SK-N-SH treated with all-trans-retinoic acid at 6 μM for 48 hours (cell line): Measurements from ENCODE around the gene TMEM59L.

Experiments
- ATAC-seq: fragments of 200-7000 bp; cut with Tn5 transposase; 3 replicates; pipeline ENCODE4 v1.9.1; 2020; ENCODE audit warnings: mild to moderate bottlenecking, moderate library complexity
- ARNTL ChIP-seq: fragments of 450-650 bp; formaldehyde crosslinking; IDR thresholded peaks from 2 replicates; pipeline ENCODE4 v1.5.0; 2020; ENCODE audit warnings: low read depth, mild to moderate bottlenecking, moderate library complexity, borderline replicate concordance
- BACH2 ChIP-seq: fragments of 250-450 bp; sonication (Bioruptor Pico); IDR thresholded peaks from 2 replicates; pipeline ENCODE4 v1.9.0; 2021; ENCODE audit warnings: mild to moderate bottlenecking, borderline replicate concordance
- CSDC2 ChIP-seq: fragments of 250-450 bp; sonication (Bioruptor Pico); IDR thresholded peaks from 2 replicates; pipeline ENCODE4 v1.5.0; 2020; ENCODE audit warnings: mild to moderate bottlenecking, moderate library complexity
- ESRRG ChIP-seq: fragments of 250-450 bp; sonication (Bioruptor Pico); IDR thresholded peaks from 2 replicates; pipeline ENCODE4 v1.6.1; 2021; ENCODE audit warnings: mild to moderate bottlenecking
- GLIS3 ChIP-seq: fragments of 250-450 bp; sonication (Bioruptor Pico); IDR thresholded peaks from 2 replicates; pipeline ENCODE4 v1.5.0; 2020; ENCODE audit warnings: mild to moderate bottlenecking, moderate library complexity
- ISL1 ChIP-seq: fragments of 250-450 bp; sonication (Bioruptor Pico); IDR thresholded peaks from 2 replicates; pipeline ENCODE4 v2.1.2; 2022; ENCODE audit warnings: mild to moderate bottlenecking, moderate library complexity
- OSR1 ChIP-seq: fragments of 250-450 bp; sonication (Bioruptor Pico); IDR thresholded peaks from 2 replicates; pipeline ENCODE4 v1.8.0; 2022; ENCODE audit warnings: moderate library complexity, mild to moderate bottlenecking, inconsistent platforms
- PPARA ChIP-seq: fragments of 250-450 bp; sonication (Bioruptor Pico); IDR thresholded peaks from 2 replicates; pipeline ENCODE4 v1.5.0; 2020; ENCODE audit warnings: mild to moderate bottlenecking, borderline replicate concordance
- RARB ChIP-seq: fragments of 250-450 bp; sonication (Bioruptor Pico); IDR thresholded peaks from 2 replicates; pipeline ENCODE4 v1.8.0; 2021; ENCODE audit warnings: mild to moderate bottlenecking, moderate library complexity
- SNAI2 ChIP-seq: fragments of 250-450 bp; sonication (Bioruptor Pico); IDR thresholded peaks from 2 replicates; pipeline ENCODE4 v1.5.0; 2020; ENCODE audit warnings: mild to moderate bottlenecking, moderate library complexity
- TCF4 ChIP-seq: fragments of 250-450 bp; sonication (Bioruptor Pico); IDR thresholded peaks from 2 replicates; pipeline ENCODE4 v1.8.0; 2021; ENCODE audit warnings: mild to moderate bottlenecking, moderate library complexity, borderline replicate concordance
- TOX ChIP-seq: fragments of 250-450 bp; sonication (Bioruptor Pico); IDR thresholded peaks from 2 replicates; pipeline ENCODE4 v1.8.0; 2021; ENCODE audit warnings: mild to moderate bottlenecking, moderate library complexity, borderline replicate concordance
- ZC3H10 ChIP-seq: fragments of 250-450 bp; sonication (Bioruptor Pico); IDR thresholded peaks from 2 replicates; pipeline ENCODE4 v1.5.1; 2021; ENCODE audit warnings: mild to moderate bottlenecking, moderate library complexity
- ZFP3 ChIP-seq: fragments of 250-450 bp; sonication (Bioruptor Pico); IDR thresholded peaks from 2 replicates; pipeline ENCODE4 v1.5.0; 2020; ENCODE audit warnings: mild to moderate bottlenecking, moderate library complexity
- ZNF565 ChIP-seq: fragments of 450-650 bp; formaldehyde crosslinking; conservative IDR thresholded peaks from 2 replicates; pipeline ENCODE4 v1.5.0; 2020; ENCODE audit warnings: low read depth, mild to moderate bottlenecking, moderate library complexity
- ZNF70 ChIP-seq: fragments of 450-650 bp; formaldehyde crosslinking; IDR thresholded peaks from 2 replicates; pipeline ENCODE4 v1.5.0; 2020; ENCODE audit warnings: mild to moderate bottlenecking, moderate library complexity
- ZNF8 ChIP-seq: fragments of 450-650 bp; formaldehyde crosslinking; IDR thresholded peaks from 2 replicates; pipeline ENCODE4 v1.5.0; 2020; ENCODE audit warnings: mild to moderate bottlenecking, moderate library complexity
- TF ChIP-seq, protein P1 (sequence below): fragments of 250-450 bp; sonication (Bioruptor Pico); IDR thresholded peaks from 2 replicates; pipeline ENCODE4 v1.5.0; 2020; ENCODE audit warnings: mild to moderate bottlenecking, moderate library complexity
- TF ChIP-seq, protein P2 (sequence below): fragments of 250-450 bp; sonication (Bioruptor Pico); IDR thresholded peaks from 2 replicates; pipeline ENCODE4 v1.8.0; 2020; ENCODE audit warnings: mild to moderate bottlenecking, moderate library complexity, borderline replicate concordance
- TF ChIP-seq, protein P3 (sequence below): fragments of 250-450 bp; sonication (Bioruptor Pico); IDR thresholded peaks from 2 replicates; pipeline ENCODE4 v1.8.0; 2021; ENCODE audit warnings: low read depth, mild to moderate bottlenecking, moderate library complexity, borderline replicate concordance
- TF ChIP-seq, protein P4 (sequence below): fragments of 250-450 bp; sonication (Bioruptor Pico); IDR thresholded peaks from 2 replicates; pipeline ENCODE4 v1.5.1; 2021; ENCODE audit warnings: mild to moderate bottlenecking, moderate library complexity
- TF ChIP-seq, protein P5 (sequence below): fragments of 250-450 bp; sonication (Bioruptor Pico); IDR thresholded peaks from 2 replicates; pipeline ENCODE4 v1.5.1; 2020; ENCODE audit warnings: low read depth, mild to moderate bottlenecking, moderate library complexity

The TMEM59L gene

DNA sequence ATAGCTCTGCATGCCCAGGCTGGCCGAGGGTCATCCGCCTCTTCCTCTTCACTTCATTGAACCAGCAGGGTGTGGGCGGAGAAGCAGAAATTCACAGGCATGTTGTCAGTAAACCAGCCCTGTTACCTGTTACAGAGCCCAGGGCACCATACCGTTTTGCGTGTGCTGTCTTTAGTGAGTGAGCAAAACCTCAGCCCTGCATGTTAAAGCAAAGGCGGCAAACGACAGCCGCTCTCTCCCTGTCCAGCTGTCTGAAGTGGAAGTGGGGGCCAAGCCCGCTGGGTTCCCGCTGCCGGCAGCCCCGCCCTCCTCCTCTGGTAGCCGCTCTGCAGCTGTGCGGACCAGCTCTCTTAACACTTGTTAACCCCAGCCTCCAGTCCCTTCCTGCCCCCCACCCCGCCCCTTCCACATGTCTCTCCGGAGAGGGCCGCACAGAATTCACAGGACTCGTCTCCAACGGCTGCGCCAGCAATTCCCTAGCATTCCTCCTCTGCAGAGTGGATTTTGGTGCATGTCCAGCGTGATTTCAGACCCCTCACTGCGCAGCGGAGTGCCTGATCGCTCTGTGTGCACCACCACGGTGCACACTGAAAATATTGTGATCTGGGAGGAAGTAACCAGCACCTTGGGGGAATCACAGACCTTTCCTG, 36.8 kb downstream of the TMEM59L start:
- ATAC-seq: no peak
- TF ChIP-seq, protein P1, sequence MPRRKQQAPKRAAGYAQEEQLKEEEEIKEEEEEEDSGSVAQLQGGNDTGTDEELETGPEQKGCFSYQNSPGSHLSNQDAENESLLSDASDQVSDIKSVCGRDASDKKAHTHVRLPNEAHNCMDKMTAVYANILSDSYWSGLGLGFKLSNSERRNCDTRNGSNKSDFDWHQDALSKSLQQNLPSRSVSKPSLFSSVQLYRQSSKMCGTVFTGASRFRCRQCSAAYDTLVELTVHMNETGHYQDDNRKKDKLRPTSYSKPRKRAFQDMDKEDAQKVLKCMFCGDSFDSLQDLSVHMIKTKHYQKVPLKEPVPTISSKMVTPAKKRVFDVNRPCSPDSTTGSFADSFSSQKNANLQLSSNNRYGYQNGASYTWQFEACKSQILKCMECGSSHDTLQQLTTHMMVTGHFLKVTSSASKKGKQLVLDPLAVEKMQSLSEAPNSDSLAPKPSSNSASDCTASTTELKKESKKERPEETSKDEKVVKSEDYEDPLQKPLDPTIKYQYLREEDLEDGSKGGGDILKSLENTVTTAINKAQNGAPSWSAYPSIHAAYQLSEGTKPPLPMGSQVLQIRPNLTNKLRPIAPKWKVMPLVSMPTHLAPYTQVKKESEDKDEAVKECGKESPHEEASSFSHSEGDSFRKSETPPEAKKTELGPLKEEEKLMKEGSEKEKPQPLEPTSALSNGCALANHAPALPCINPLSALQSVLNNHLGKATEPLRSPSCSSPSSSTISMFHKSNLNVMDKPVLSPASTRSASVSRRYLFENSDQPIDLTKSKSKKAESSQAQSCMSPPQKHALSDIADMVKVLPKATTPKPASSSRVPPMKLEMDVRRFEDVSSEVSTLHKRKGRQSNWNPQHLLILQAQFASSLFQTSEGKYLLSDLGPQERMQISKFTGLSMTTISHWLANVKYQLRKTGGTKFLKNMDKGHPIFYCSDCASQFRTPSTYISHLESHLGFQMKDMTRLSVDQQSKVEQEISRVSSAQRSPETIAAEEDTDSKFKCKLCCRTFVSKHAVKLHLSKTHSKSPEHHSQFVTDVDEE (CRISPR knock-in tag): no peak
- TF ChIP-seq ZFP3: no peak
- TF ChIP-seq ISL1 (CRISPR knock-in tag): no peak

DNA sequence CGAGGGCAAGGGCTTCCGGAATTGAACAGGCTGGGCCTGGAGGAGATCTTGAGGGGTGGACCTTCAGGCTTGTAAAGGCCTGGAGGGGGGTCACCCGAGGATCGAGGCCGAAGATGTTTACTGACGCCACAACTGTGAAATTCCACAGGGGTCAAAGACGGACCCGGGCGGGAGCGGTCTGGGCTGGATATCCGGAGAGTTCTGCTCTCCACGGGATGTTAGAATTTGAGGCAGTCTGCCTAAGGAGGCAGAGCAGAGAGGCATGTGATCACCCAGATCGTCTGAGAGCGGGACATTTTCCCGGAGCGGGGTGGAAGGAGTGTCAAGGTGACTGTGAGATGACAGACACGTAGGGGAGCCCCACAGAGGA, 37.3 kb downstream of the TMEM59L start:
- ATAC-seq: no peak
- TF ChIP-seq ZC3H10 (CRISPR knock-in tag): no peak
- no peak for TF ChIP-seq ESRRG
- TF ChIP-seq, protein P2, sequence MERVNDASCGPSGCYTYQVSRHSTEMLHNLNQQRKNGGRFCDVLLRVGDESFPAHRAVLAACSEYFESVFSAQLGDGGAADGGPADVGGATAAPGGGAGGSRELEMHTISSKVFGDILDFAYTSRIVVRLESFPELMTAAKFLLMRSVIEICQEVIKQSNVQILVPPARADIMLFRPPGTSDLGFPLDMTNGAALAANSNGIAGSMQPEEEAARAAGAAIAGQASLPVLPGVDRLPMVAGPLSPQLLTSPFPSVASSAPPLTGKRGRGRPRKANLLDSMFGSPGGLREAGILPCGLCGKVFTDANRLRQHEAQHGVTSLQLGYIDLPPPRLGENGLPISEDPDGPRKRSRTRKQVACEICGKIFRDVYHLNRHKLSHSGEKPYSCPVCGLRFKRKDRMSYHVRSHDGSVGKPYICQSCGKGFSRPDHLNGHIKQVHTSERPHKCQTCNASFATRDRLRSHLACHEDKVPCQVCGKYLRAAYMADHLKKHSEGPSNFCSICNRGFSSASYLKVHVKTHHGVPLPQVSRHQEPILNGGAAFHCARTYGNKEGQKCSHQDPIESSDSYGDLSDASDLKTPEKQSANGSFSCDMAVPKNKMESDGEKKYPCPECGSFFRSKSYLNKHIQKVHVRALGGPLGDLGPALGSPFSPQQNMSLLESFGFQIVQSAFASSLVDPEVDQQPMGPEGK (CRISPR knock-in tag): no peak
- TF ChIP-seq TCF4 (CRISPR knock-in tag): no peak
- TF ChIP-seq ZNF70 (CRISPR knock-in tag): no peak
- no peak for TF ChIP-seq ZNF8
- TF ChIP-seq, protein P3, sequence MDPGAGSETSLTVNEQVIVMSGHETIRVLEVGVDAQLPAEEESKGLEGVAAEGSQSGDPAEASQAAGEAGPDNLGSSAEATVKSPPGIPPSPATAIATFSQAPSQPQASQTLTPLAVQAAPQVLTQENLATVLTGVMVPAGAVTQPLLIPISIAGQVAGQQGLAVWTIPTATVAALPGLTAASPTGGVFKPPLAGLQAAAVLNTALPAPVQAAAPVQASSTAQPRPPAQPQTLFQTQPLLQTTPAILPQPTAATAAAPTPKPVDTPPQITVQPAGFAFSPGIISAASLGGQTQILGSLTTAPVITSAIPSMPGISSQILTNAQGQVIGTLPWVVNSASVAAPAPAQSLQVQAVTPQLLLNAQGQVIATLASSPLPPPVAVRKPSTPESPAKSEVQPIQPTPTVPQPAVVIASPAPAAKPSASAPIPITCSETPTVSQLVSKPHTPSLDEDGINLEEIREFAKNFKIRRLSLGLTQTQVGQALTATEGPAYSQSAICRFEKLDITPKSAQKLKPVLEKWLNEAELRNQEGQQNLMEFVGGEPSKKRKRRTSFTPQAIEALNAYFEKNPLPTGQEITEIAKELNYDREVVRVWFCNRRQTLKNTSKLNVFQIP: no peak
- TF ChIP-seq, protein P4, sequence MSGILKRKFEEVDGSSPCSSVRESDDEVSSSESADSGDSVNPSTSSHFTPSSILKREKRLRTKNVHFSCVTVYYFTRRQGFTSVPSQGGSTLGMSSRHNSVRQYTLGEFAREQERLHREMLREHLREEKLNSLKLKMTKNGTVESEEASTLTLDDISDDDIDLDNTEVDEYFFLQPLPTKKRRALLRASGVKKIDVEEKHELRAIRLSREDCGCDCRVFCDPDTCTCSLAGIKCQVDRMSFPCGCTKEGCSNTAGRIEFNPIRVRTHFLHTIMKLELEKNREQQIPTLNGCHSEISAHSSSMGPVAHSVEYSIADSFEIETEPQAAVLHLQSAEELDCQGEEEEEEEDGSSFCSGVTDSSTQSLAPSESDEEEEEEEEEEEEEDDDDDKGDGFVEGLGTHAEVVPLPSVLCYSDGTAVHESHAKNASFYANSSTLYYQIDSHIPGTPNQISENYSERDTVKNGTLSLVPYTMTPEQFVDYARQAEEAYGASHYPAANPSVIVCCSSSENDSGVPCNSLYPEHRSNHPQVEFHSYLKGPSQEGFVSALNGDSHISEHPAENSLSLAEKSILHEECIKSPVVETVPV (CRISPR knock-in tag): no peak

DNA sequence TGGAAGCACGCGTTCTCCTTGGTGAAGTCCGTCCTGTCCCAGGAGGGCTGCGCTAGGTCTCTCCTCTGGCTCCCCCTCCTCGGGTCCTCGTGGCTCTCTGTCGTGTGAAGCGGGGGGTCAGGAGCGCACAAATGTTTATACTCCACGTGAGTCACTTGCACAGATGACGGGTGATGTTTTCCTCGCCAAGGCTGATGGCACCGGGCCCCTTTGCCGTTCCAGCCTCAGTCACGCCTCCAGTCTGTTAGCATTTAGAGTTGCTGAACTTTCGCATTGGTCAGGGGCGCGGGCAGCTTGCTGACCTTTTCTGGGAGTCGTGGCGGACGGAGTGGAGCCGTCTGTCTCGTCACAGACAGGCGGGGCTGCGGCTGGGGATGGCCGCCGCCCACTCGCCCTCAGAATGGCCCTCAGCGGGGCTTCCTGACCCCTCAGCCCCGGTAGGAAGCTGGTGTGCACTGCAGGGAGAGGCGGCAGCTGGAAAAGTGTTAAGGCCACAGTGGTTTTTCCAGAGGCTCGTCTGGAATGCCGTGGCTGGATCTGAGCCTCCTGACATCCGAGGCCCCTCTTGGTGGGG, 37.9 kb downstream of the TMEM59L start:
- ATAC-seq: no peak
- TF ChIP-seq, protein P3: no peak
- TF ChIP-seq, protein P1 (CRISPR knock-in tag): no peak
- TF ChIP-seq ZNF565 (CRISPR knock-in tag) (no peak), RARB (CRISPR knock-in tag) (no peak), ESRRG (no peak), ZFP3 (no peak), PPARA (CRISPR knock-in tag) (no peak), ISL1 (CRISPR knock-in tag) (no peak), CSDC2 (CRISPR knock-in tag) (no peak), ZNF70 (CRISPR knock-in tag) (no peak), BACH2 (CRISPR knock-in tag) (no peak), OSR1 (no peak), SNAI2 (CRISPR knock-in tag) (no peak), GLIS3 (CRISPR knock-in tag) (no peak), ARNTL (no peak), ZC3H10 (CRISPR knock-in tag) (no peak), TOX (CRISPR knock-in tag) (no peak)
- TF ChIP-seq, protein P5, sequence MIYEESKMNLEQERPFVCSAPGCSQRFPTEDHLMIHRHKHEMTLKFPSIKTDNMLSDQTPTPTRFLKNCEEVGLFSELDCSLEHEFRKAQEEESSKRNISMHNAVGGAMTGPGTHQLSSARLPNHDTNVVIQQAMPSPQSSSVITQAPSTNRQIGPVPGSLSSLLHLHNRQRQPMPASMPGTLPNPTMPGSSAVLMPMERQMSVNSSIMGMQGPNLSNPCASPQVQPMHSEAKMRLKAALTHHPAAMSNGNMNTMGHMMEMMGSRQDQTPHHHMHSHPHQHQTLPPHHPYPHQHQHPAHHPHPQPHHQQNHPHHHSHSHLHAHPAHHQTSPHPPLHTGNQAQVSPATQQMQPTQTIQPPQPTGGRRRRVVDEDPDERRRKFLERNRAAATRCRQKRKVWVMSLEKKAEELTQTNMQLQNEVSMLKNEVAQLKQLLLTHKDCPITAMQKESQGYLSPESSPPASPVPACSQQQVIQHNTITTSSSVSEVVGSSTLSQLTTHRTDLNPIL (CRISPR knock-in tag): no peak
- TF ChIP-seq, protein P4 (CRISPR knock-in tag): no peak
